ENCODE measurements around the gene TAF4. TPM values are rescaled to one million over a fixed set of nuclear protein-coding genes. Genes with fewer than 3 reads are reported as not detected.

Gene TAF4
- total and polyA plus RNA-seq, 2 of the 13 experiments (the other 11 are each of a cell fraction or from before 2014, with no cell fraction given), result 5.9 to 12.0 TPM

GRCh38 chr20:62030834-62031434 lies 34.7 kb downstream of the TAF4 start (continued):
- TF ChIP-seq FIP1L1 (IDR thresholded peaks at IDR 0.05; ENCODE audit: borderline replicate concordance, insufficient read depth, low read depth, low read length), result no peak
- no peak for TF ChIP-seq SYNCRIP (IDR thresholded peaks at IDR 0.05; ENCODE audit: insufficient read depth, low read depth, low read length)
- TF ChIP-seq MEIS2 (CRISPR knock-in tag; IDR thresholded peaks at IDR 0.05), result no peak; the same call in 1 of the 2 replicates
- TF ChIP-seq SMYD3 (CRISPR knock-in tag; IDR thresholded peaks at IDR 0.05), result no peak
- peak; percentile 84 for TF ChIP-seq ZFX (CRISPR knock-in tag; IDR thresholded peaks at IDR 0.05; ENCODE audit: low read depth)
- peak; percentile 58; the same call in 1 of the 2 replicates for TF ChIP-seq KMT2B (CRISPR knock-in tag; IDR thresholded peaks at IDR 0.05)
- TF ChIP-seq KDM5A (IDR thresholded peaks at IDR 0.05; ENCODE audit: borderline replicate concordance, low read length), result no peak
- 0 out of 2 replicates have a peak, but pooled peaks have one; percentile 29 for TF ChIP-seq PITX1 (CRISPR knock-in tag; IDR thresholded peaks at IDR 0.05)
- TF ChIP-seq ZBTB7A (CRISPR knock-in tag; IDR thresholded peaks at IDR 0.05), result no peak
- TF ChIP-seq CSRNP1 (CRISPR knock-in tag; IDR thresholded peaks at IDR 0.05), result no peak
- no peak for TF ChIP-seq RERE (CRISPR knock-in tag; IDR thresholded peaks at IDR 0.05; ENCODE audit: low read depth)
- no peak for TF ChIP-seq THAP9 (CRISPR knock-in tag; IDR thresholded peaks at IDR 0.05; ENCODE audit: borderline replicate concordance)
- TF ChIP-seq EP300 (IDR thresholded peaks at IDR 0.05; ENCODE audit: low read depth in 2 of 2, low read length in 2 of 2), result no peak
- TF ChIP-seq EP300 (CRISPR knock-in tag; IDR thresholded peaks at IDR 0.05; ENCODE audit: borderline replicate concordance), result no peak
- no peak for TF ChIP-seq ZNF432 (CRISPR knock-in tag; IDR thresholded peaks at IDR 0.05; ENCODE audit: borderline replicate concordance)
- TF ChIP-seq GPN1 (CRISPR knock-in tag; IDR thresholded peaks at IDR 0.05; ENCODE audit: borderline replicate concordance), result no peak

All from HepG2 (cell line).